Upper lobe of left lung (tissue), 6 donors: ENCODE measurements around the gene COL11A1. TPM values are rescaled to one million over a fixed set of nuclear protein-coding genes. Genes with fewer than 3 reads are reported as not detected.

ENCODE experiments used
- ATAC-seq, 2 donors: fragments of 200-7000 bp; cut with Tn5 transposase; one replicate each; pipeline ENCODE4 v1.9.1; 2022; ENCODE audit warnings: mild to moderate bottlenecking in 2 of 2, moderate library complexity in 2 of 2; ENCODE audit not compliant: low FRiP score in 2 of 2
- DNase-seq, 2 donors: peaks; one replicate each; pipeline ENCODE4 v3.0.0-alpha.2; 2019 to 2020
- H3K27ac ChIP-seq, 4 donors: fragments of 200-600 bp; sonication (generic); one replicate each; pipeline ENCODE4 v1.5.1; 2016 to 2019
- H3K27me3 ChIP-seq, 4 donors: fragments of 200-600 bp; sonication (generic); one replicate each; pipeline ENCODE4 v1.5.1; 2017 to 2019
- H3K36me3 ChIP-seq, 4 donors: fragments of 200-600 bp; sonication (generic); one replicate each; pipeline ENCODE4 v1.5.1; 2016 to 2019
- H3K4me1 ChIP-seq, 4 donors: fragments of 200-600 bp; sonication (generic); one replicate each; pipeline ENCODE4 v1.5.1; 2018 to 2019
- H3K4me3 ChIP-seq, 4 donors: fragments of 200-600 bp; sonication (generic); one replicate each; pipeline ENCODE4 v1.5.1; 2017 to 2019; ENCODE audit warnings: mild to moderate bottlenecking in 2 of 4, moderate library complexity in 1 of 4
- H3K9me3 ChIP-seq, 4 donors: fragments of 200-600 bp; sonication (generic); one replicate each; pipeline ENCODE4 v1.5.1; 2018 to 2019
- CTCF ChIP-seq, 6 experiments: fragments of 450-650 bp in 4 of 6; fragments of 200-600 bp in 2 of 6; sonication (generic) in 2 of 6; IDR thresholded peaks; one replicate each; pipeline ENCODE4 v1.5.1; 2016 to 2019; ENCODE audit warnings: antibody characterized with exemption in 6 of 6
- EP300 ChIP-seq, 4 donors: sonication (generic); formaldehyde crosslinking; IDR thresholded peaks; one replicate each; pipeline ENCODE4 v1.5.1; 2017; ENCODE audit warnings: antibody characterized with exemption in 4 of 4, control low read depth in 2 of 4
- POLR2A ChIP-seq, 4 donors: fragments of 450-650 bp; IDR thresholded peaks; one replicate each; pipeline ENCODE4 v1.5.1; 2016 to 2017; ENCODE audit warnings: antibody characterized with exemption in 4 of 4, mild to moderate bottlenecking in 2 of 4
- POLR2AphosphoS5 ChIP-seq, 2 donors: sonication (generic); formaldehyde crosslinking; IDR thresholded peaks; one replicate each; pipeline ENCODE4 v1.5.1; 2017; ENCODE audit warnings: antibody characterized with exemption in 2 of 2
- WGBS, 2 donors: methylation state at CpG; one replicate each; pipeline ENCODE4 v1.1.5; 2017 to 2018; 5-methylcytosine and 5-hydroxymethylcytosine counted together
- total RNA-seq, 6 donors: library from RNA; depleted of rRNA in 4 of 6; stranded (reverse); fragments of >200 nt in 4 of 6; gene quantifications; one replicate each; pipeline versions ENCODE4 v1.1.0 to v1.2.1, GENCODE V29; 2016 to 2021
- donor health status: DM: no; HTN: no; CAD: no; lungs with moderate emphysema.
- donor health status: DM: no; HTN: yes; CAD: no; lungs with severe emphysema.

The COL11A1 gene
- total RNA-seq, 6 donors from 2014 or later = 0.23 to 1.0 (median 0.73) TPM

DNA sequence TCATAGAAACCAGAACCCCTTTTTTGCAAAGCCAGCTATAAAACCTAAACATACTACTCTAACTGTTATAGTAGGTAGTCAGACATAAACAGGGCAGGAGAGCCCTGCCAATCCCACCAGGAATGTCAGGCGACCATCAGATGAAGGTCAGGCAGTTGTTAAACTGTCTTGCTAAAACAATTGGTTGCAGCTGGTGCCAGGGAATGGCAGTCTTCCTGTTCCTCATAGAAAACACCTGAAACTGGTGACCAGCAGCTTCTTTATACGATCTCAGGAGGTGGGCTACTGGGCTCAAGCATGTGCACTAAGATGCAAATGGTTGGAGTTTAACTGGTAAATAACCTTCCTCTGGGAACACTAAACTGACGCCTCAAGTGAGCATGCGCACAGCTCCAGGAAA lies 224.1 kb downstream of the COL11A1 start:
- H3K36me3 ChIP-seq = no peaks in the 10 kb centered on the region
- ATAC-seq = no peak
- no peaks in the 10 kb centered on the region for H3K4me1 ChIP-seq
- no peak overlapping the region for H3K27ac ChIP-seq
- H3K4me3 ChIP-seq = no peak overlapping the region
- no peaks in the 10 kb centered on the region for H3K9me3 ChIP-seq
- TF ChIP-seq POLR2AphosphoS5 (IDR thresholded peaks at IDR 0.05) (no peak), POLR2A (IDR thresholded peaks at IDR 0.05) (no peak), CTCF (IDR thresholded peaks at IDR 0.05) (no peak), EP300 (IDR thresholded peaks at IDR 0.05) (no peak)
- WGBS, 2 donors = 70 to 84% methylated on average over 4 of the region's 4 CpGs
- DNase-seq = no peak
- H3K27me3 ChIP-seq = no peaks in the 10 kb centered on the region

GRCh38 chr1:102879439-102879993 lies 228.8 kb downstream of the COL11A1 start:
- H3K4me1 ChIP-seq = no peaks in the 10 kb centered on the region
- DNase-seq = no peak
- H3K9me3 ChIP-seq = no peaks in the 10 kb centered on the region
- H3K36me3 ChIP-seq = no peaks in the 10 kb centered on the region
- H3K27ac ChIP-seq = no peak overlapping the region
- H3K27me3 ChIP-seq = no peaks in the 10 kb centered on the region
- 74 to 78% methylated on average over 6 of the region's 6 CpGs for WGBS, 2 donors
- no peak for TF ChIP-seq POLR2A (IDR thresholded peaks at IDR 0.05)
- no peak for TF ChIP-seq CTCF (IDR thresholded peaks at IDR 0.05)
- TF ChIP-seq EP300 (IDR thresholded peaks at IDR 0.05) = no peak
- TF ChIP-seq POLR2AphosphoS5 (IDR thresholded peaks at IDR 0.05) = no peak
- no peak for ATAC-seq
- H3K4me3 ChIP-seq = no peak overlapping the region

- Histone ChIP-seq H3K9me3 (no peaks in the 10 kb centered on the region), H3K27ac (no peak overlapping the region), H3K27me3 (no peaks in the 10 kb centered on the region), H3K36me3 (no peaks in the 10 kb centered on the region), H3K4me1 (no peaks in the 10 kb centered on the region), H3K4me3 (no peak overlapping the region)
- 41 to 63% methylated on average over 1 of the region's 1 CpG for WGBS, 2 donors
- ATAC-seq (no peak), DNase-seq (no peak)
- TF ChIP-seq POLR2AphosphoS5 (IDR thresholded peaks at IDR 0.05) (no peak), CTCF (IDR thresholded peaks at IDR 0.05) (no peak), POLR2A (IDR thresholded peaks at IDR 0.05) (no peak)
Measured at GRCh38 chr1:102875756-102876155, 232.6 kb downstream of the COL11A1 start.

DNA sequence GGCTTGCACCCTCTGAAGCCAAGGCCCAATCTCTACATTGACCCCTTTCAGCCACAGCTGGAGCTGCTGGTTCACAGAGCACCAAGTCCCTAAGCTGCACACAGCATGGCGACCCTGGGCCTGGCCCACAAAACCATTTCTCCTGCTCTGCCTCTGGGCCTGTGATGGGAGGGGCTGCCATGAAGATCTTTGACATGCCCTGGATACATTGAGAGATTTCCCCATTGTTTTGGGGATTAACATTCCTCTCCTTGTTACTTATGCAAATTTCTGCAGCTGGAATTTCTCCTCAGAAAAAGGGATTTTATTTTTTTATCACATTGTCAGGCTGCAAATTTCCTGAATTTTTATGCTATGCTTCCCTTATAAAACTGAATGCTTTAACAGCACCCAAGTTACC lies 235.8 kb downstream of the COL11A1 start:
- Histone ChIP-seq H3K27me3 (no peaks in the 10 kb centered on the region), H3K4me3 (no peak overlapping the region), H3K9me3 (peaks cover 0 to 6% (median 0%) of the 10 kb centered on the region in 4 donors), H3K4me1 (no peaks in the 10 kb centered on the region), H3K27ac (no peak overlapping the region), H3K36me3 (no peaks in the 10 kb centered on the region)
- TF ChIP-seq POLR2A (IDR thresholded peaks at IDR 0.05) (no peak), POLR2AphosphoS5 (IDR thresholded peaks at IDR 0.05) (no peak), CTCF (IDR thresholded peaks at IDR 0.05) (no peak), EP300 (IDR thresholded peaks at IDR 0.05) (no peak)
- 100% methylated on average over 1 of the region's 1 CpG; no CpG with 5 or more reads in 1 of the 2 donors for WGBS, 2 donors
- DNase-seq (no peak), ATAC-seq (no peak)

GRCh38 chr1:102872097-102872496 lies 236.2 kb downstream of the COL11A1 start:
- DNase-seq (no peak), ATAC-seq (no peak)
- Histone ChIP-seq H3K27ac (no peak overlapping the region), H3K36me3 (no peaks in the 10 kb centered on the region), H3K9me3 (peaks cover 0 to 6% (median 0%) of the 10 kb centered on the region in 4 donors), H3K4me3 (no peak overlapping the region), H3K27me3 (no peaks in the 10 kb centered on the region), H3K4me1 (no peaks in the 10 kb centered on the region)
- WGBS, 2 donors = 78 to 84% methylated on average over 4 of the region's 4 CpGs
- TF ChIP-seq CTCF (IDR thresholded peaks at IDR 0.05) (no peak), POLR2AphosphoS5 (IDR thresholded peaks at IDR 0.05) (no peak), EP300 (IDR thresholded peaks at IDR 0.05) (no peak), POLR2A (IDR thresholded peaks at IDR 0.05) (no peak)
